Measurements from ENCODE around the gene OR52E6.

DNA sequence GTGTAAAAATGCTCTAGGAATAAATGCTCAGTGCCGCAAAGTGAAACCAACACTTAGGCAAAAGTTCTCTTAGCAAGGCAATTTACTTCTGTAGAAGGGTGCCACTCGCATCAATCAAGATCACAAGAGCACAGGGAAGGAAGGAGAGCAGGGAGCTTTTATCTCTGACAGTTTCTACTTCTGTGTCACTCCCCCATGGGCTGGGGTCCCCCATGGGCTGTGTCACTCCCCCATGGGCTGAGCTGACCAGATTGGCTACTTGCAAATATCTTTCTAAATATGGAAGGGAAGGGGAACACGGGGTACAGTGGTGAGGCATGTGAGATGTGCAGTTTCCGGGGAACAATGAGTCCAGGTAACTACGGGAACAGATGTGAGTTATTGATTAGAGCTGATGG, 32.6 kb downstream of the OR52E6 start:
- TF ChIP-seq TEAD4 (IDR thresholded peaks at IDR 0.05; ENCODE audit: low read depth, low read length): no peak
- no peak for TF ChIP-seq CREB1 (IDR thresholded peaks at IDR 0.05)
- no peak for TF ChIP-seq KDM5A (IDR thresholded peaks at IDR 0.05; ENCODE audit: low read length)
- no peak for TF ChIP-seq BRCA1 (IDR thresholded peaks at IDR 0.05; ENCODE audit: low read depth, low read length)
- no peak for TF ChIP-seq POLR2A (IDR thresholded peaks at IDR 0.05; ENCODE audit: control extremely low read depth in 1 of 2, low read depth in 2 of 2, low read length in 2 of 2)
- no peak for TF ChIP-seq SRF (IDR thresholded peaks at IDR 0.05; ENCODE audit: low read depth, low read length)
- TF ChIP-seq HDAC6 (IDR thresholded peaks at IDR 0.05; ENCODE audit: low read depth, low read length): no peak
- TF ChIP-seq CEBPB (IDR thresholded peaks at IDR 0.05; ENCODE audit: low read depth, low read length): no peak
